Uterus (tissue), 4 donors: ENCODE data around the gene PIGM. TPM values are rescaled to one million over a fixed set of nuclear protein-coding genes. Genes with fewer than 3 reads are reported as not detected.

ENCODE experiments used
- DNase-seq, 2 donors: peaks; one replicate each; pipeline ENCODE4 v3.0.0-alpha.2; 2019 to 2020
- H3K27ac ChIP-seq, 2 donors: fragments of 200-600 bp; sonication (generic); 1 replicate in 1 of 2; 2 replicates in 1 of 2; pipeline ENCODE4 v1.5.1; 2016 to 2018
- H3K27me3 ChIP-seq, 2 donors: fragments of 200-600 bp; sonication (generic); one replicate each; pipeline ENCODE4 v1.5.1; 2018 to 2019; ENCODE audit warnings: control low read depth in 1 of 2
- H3K36me3 ChIP-seq, 2 donors: fragments of 200-600 bp; sonication (generic); one replicate each; pipeline ENCODE4 v1.5.1; 2019; ENCODE audit warnings: control low read depth in 1 of 2
- H3K4me1 ChIP-seq, 2 donors: fragments of 200-600 bp; sonication (generic); one replicate each; pipeline ENCODE4 v1.5.1; 2018 to 2019; ENCODE audit warnings: control low read depth in 1 of 2
- H3K4me3 ChIP-seq, 2 donors: fragments of 200-600 bp; sonication (generic); 1 replicate in 1 of 2; 2 replicates in 1 of 2; pipeline ENCODE4 v1.5.1; 2018 to 2019; ENCODE audit warnings: mild to moderate bottlenecking in 1 of 2
- H3K9me3 ChIP-seq, 2 donors: fragments of 200-600 bp; sonication (generic); one replicate each; pipeline ENCODE4 v1.5.1; 2019; ENCODE audit warnings: control low read depth in 1 of 2
- CTCF ChIP-seq, 4 experiments: fragments of 200-600 bp in 2 of 4; fragments of 450-650 bp in 2 of 4; sonication (generic) in 2 of 4; IDR thresholded peaks; one replicate each; pipeline ENCODE4 v1.5.1; 2016 to 2019; ENCODE audit warnings: antibody characterized with exemption in 4 of 4, mild to moderate bottlenecking in 2 of 4, moderate library complexity in 1 of 4
- POLR2A ChIP-seq, 2 donors: fragments of 450-650 bp; IDR thresholded peaks; one replicate each; pipeline ENCODE4 v1.6.1; 2016; ENCODE audit warnings: antibody characterized with exemption in 2 of 2, mild to moderate bottlenecking in 1 of 2, moderate library complexity in 1 of 2
- intact Hi-C: fragments of 100-400 bp; cut with DNase I; formaldehyde crosslinking; loops from one replicate; pipeline ENCODE4 v1.15.1; 2023; ENCODE audit warnings: low total_unique reads
- total RNA-seq, 4 donors: library from RNA; depleted of rRNA in 3 of 4; stranded (reverse); fragments of >200 nt in 3 of 4; gene quantifications; one replicate each; pipeline versions ENCODE4 v1.1.0 to v1.2.4, GENCODE V29; 2014 to 2023
- donor health status: DM: yes; HTN: yes; CAD: no.

PIGM gene
- total RNA-seq, 4 donors from 2014 or later = 1.8 to 9.4 (median 7.5) TPM

- Histone ChIP-seq H3K4me3 (no peak overlapping the region), H3K27me3 (no peaks in the 10 kb centered on the region), H3K36me3 (no peaks in the 10 kb centered on the region), H3K27ac (no peak overlapping the region), H3K9me3 (no peaks in the 10 kb centered on the region), H3K4me1 (no peaks in the 10 kb centered on the region)
- no peak for TF ChIP-seq POLR2A (IDR thresholded peaks at IDR 0.05)
- TF ChIP-seq CTCF (IDR thresholded peaks at IDR 0.05) = no peak
- intact Hi-C loops = no loop called here
- DNase-seq = no peak
These were observed 36.9 kb downstream of the PIGM start for GRCh38 chr1:159994896-159995295.

- Histone ChIP-seq H3K36me3 (no peaks in the 10 kb centered on the region), H3K27me3 (no peaks in the 10 kb centered on the region), H3K27ac (no peak overlapping the region), H3K4me3 (no peak overlapping the region), H3K4me1 (no peaks in the 10 kb centered on the region), H3K9me3 (no peaks in the 10 kb centered on the region)
- intact Hi-C loops = no loop called here
- TF ChIP-seq POLR2A (IDR thresholded peaks at IDR 0.05) (no peak), CTCF (IDR thresholded peaks at IDR 0.05) (no peak)
- DNase-seq = no peak
These were observed 37.9 kb downstream of the PIGM start for GRCh38 chr1:159993911-159994310.

GRCh38 chr1:159992161-159992560 is 39.6 kb downstream of the PIGM start:
- DNase-seq = no peak
- intact Hi-C loops = no loop called here
- Histone ChIP-seq H3K4me3 (no peak overlapping the region), H3K4me1 (no peaks in the 10 kb centered on the region), H3K9me3 (no peaks in the 10 kb centered on the region), H3K36me3 (no peaks in the 10 kb centered on the region), H3K27me3 (no peaks in the 10 kb centered on the region), H3K27ac (no peak overlapping the region)
- TF ChIP-seq POLR2A (IDR thresholded peaks at IDR 0.05) (no peak), CTCF (IDR thresholded peaks at IDR 0.05) (no peak)

GRCh38 chr1:159991513-159991912 is 40.3 kb downstream of the PIGM start:
- intact Hi-C loops = no loop called here
- Histone ChIP-seq H3K9me3 (no peaks in the 10 kb centered on the region), H3K36me3 (no peaks in the 10 kb centered on the region), H3K27me3 (no peaks in the 10 kb centered on the region), H3K4me1 (no peaks in the 10 kb centered on the region), H3K4me3 (no peak overlapping the region), H3K27ac (no peak overlapping the region)
- DNase-seq = no peak
- TF ChIP-seq POLR2A (IDR thresholded peaks at IDR 0.05) = no peak
- no peak for TF ChIP-seq CTCF (IDR thresholded peaks at IDR 0.05)

- TF ChIP-seq POLR2A (IDR thresholded peaks at IDR 0.05) (no peak), CTCF (IDR thresholded peaks at IDR 0.05) (no peak)
- no peaks in the 10 kb centered on the region for H3K36me3 ChIP-seq
- no peaks in the 10 kb centered on the region for H3K4me1 ChIP-seq
These were observed 41.8 kb downstream of the PIGM start for GRCh38 chr1:159990005-159990404.

More at GRCh38 chr1:159990005-159990404, 41.8 kb downstream of the PIGM start:
- DNase-seq = no peak
- no peaks in the 10 kb centered on the region for H3K9me3 ChIP-seq
- H3K4me3 ChIP-seq = no peak overlapping the region
- no peaks in the 10 kb centered on the region for H3K27me3 ChIP-seq
- no peak overlapping the region for H3K27ac ChIP-seq
- intact Hi-C loops = no loop called here
